SK-N-SH treated with all-trans-retinoic acid at 6 μM for 48 hours (cell line): ENCODE results near the gene ROCK2.

Source experiments
- BACH2 ChIP-seq: fragments of 250-450 bp; sonication (Bioruptor Pico); IDR thresholded peaks from 2 replicates; pipeline ENCODE4 v1.9.0; 2021; ENCODE audit warnings: mild to moderate bottlenecking, borderline replicate concordance
- GLIS3 ChIP-seq: fragments of 250-450 bp; sonication (Bioruptor Pico); IDR thresholded peaks from 2 replicates; pipeline ENCODE4 v1.5.0; 2020; ENCODE audit warnings: mild to moderate bottlenecking, moderate library complexity
- RARB ChIP-seq: fragments of 250-450 bp; sonication (Bioruptor Pico); IDR thresholded peaks from 2 replicates; pipeline ENCODE4 v1.8.0; 2021; ENCODE audit warnings: mild to moderate bottlenecking, moderate library complexity
- SNAI2 ChIP-seq: fragments of 250-450 bp; sonication (Bioruptor Pico); IDR thresholded peaks from 2 replicates; pipeline ENCODE4 v1.5.0; 2020; ENCODE audit warnings: mild to moderate bottlenecking, moderate library complexity
- TCF4 ChIP-seq: fragments of 250-450 bp; sonication (Bioruptor Pico); IDR thresholded peaks from 2 replicates; pipeline ENCODE4 v1.8.0; 2021; ENCODE audit warnings: mild to moderate bottlenecking, moderate library complexity, borderline replicate concordance
- TOX ChIP-seq: fragments of 250-450 bp; sonication (Bioruptor Pico); IDR thresholded peaks from 2 replicates; pipeline ENCODE4 v1.8.0; 2021; ENCODE audit warnings: mild to moderate bottlenecking, moderate library complexity, borderline replicate concordance
- ZC3H10 ChIP-seq: fragments of 250-450 bp; sonication (Bioruptor Pico); IDR thresholded peaks from 2 replicates; pipeline ENCODE4 v1.5.1; 2021; ENCODE audit warnings: mild to moderate bottlenecking, moderate library complexity
- ZFP30 ChIP-seq: fragments of 450-650 bp; formaldehyde crosslinking; IDR thresholded peaks from 2 replicates; pipeline ENCODE4 v1.5.0; 2022; ENCODE audit warnings: mild to moderate bottlenecking, moderate library complexity
- ZNF70 ChIP-seq: fragments of 450-650 bp; formaldehyde crosslinking; IDR thresholded peaks from 2 replicates; pipeline ENCODE4 v1.5.0; 2020; ENCODE audit warnings: mild to moderate bottlenecking, moderate library complexity
- ZNF8 ChIP-seq: fragments of 450-650 bp; formaldehyde crosslinking; IDR thresholded peaks from 2 replicates; pipeline ENCODE4 v1.5.0; 2020; ENCODE audit warnings: mild to moderate bottlenecking, moderate library complexity
- TF ChIP-seq, protein P1 (sequence below): fragments of 250-450 bp; sonication (Bioruptor Pico); IDR thresholded peaks from 2 replicates; pipeline ENCODE4 v1.8.0; 2021; ENCODE audit warnings: low read depth, mild to moderate bottlenecking, moderate library complexity, borderline replicate concordance
- TF ChIP-seq, protein P2 (sequence below): fragments of 250-450 bp; sonication (Bioruptor Pico); IDR thresholded peaks from 2 replicates; pipeline ENCODE4 v1.5.0; 2020; ENCODE audit warnings: mild to moderate bottlenecking, moderate library complexity
- TF ChIP-seq, protein P3 (sequence below): fragments of 250-450 bp; sonication (Bioruptor Pico); IDR thresholded peaks from 2 replicates; pipeline ENCODE4 v1.8.0; 2020; ENCODE audit warnings: mild to moderate bottlenecking, moderate library complexity, borderline replicate concordance

DNA sequence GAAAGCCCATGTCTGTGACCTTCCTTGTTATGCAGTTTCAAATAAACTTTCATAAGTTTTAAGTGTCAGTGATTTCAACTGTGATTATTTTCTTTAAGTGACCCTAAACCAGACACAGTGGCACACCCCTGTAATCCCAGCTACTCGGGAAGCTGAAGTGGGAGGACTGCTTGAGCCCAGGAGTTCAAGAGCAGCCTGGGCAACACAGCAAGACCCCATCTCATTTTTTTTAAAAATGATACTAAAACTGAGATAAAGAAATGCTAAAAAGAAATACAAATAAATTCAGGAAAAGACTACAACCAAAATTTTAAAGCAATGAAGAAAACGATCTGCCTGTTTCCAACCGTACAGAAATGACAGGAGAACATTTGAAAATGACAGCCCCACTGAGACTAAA is 54.2 kb downstream of the ROCK2 start:
- TF ChIP-seq, protein P1, sequence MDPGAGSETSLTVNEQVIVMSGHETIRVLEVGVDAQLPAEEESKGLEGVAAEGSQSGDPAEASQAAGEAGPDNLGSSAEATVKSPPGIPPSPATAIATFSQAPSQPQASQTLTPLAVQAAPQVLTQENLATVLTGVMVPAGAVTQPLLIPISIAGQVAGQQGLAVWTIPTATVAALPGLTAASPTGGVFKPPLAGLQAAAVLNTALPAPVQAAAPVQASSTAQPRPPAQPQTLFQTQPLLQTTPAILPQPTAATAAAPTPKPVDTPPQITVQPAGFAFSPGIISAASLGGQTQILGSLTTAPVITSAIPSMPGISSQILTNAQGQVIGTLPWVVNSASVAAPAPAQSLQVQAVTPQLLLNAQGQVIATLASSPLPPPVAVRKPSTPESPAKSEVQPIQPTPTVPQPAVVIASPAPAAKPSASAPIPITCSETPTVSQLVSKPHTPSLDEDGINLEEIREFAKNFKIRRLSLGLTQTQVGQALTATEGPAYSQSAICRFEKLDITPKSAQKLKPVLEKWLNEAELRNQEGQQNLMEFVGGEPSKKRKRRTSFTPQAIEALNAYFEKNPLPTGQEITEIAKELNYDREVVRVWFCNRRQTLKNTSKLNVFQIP (CRISPR knock-in tag) = no peak
- no peak for TF ChIP-seq TCF4 (CRISPR knock-in tag)
- TF ChIP-seq, protein P2, sequence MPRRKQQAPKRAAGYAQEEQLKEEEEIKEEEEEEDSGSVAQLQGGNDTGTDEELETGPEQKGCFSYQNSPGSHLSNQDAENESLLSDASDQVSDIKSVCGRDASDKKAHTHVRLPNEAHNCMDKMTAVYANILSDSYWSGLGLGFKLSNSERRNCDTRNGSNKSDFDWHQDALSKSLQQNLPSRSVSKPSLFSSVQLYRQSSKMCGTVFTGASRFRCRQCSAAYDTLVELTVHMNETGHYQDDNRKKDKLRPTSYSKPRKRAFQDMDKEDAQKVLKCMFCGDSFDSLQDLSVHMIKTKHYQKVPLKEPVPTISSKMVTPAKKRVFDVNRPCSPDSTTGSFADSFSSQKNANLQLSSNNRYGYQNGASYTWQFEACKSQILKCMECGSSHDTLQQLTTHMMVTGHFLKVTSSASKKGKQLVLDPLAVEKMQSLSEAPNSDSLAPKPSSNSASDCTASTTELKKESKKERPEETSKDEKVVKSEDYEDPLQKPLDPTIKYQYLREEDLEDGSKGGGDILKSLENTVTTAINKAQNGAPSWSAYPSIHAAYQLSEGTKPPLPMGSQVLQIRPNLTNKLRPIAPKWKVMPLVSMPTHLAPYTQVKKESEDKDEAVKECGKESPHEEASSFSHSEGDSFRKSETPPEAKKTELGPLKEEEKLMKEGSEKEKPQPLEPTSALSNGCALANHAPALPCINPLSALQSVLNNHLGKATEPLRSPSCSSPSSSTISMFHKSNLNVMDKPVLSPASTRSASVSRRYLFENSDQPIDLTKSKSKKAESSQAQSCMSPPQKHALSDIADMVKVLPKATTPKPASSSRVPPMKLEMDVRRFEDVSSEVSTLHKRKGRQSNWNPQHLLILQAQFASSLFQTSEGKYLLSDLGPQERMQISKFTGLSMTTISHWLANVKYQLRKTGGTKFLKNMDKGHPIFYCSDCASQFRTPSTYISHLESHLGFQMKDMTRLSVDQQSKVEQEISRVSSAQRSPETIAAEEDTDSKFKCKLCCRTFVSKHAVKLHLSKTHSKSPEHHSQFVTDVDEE = no peak
- no peak for TF ChIP-seq ZFP30 (CRISPR knock-in tag)
- TF ChIP-seq GLIS3 = no peak
- TF ChIP-seq RARB (CRISPR knock-in tag) = no peak
- TF ChIP-seq ZNF70 = no peak
- TF ChIP-seq BACH2 (CRISPR knock-in tag) = no peak
- no peak for TF ChIP-seq TOX (CRISPR knock-in tag)
- no peak for TF ChIP-seq ZC3H10 (CRISPR knock-in tag)
- TF ChIP-seq, protein P3, sequence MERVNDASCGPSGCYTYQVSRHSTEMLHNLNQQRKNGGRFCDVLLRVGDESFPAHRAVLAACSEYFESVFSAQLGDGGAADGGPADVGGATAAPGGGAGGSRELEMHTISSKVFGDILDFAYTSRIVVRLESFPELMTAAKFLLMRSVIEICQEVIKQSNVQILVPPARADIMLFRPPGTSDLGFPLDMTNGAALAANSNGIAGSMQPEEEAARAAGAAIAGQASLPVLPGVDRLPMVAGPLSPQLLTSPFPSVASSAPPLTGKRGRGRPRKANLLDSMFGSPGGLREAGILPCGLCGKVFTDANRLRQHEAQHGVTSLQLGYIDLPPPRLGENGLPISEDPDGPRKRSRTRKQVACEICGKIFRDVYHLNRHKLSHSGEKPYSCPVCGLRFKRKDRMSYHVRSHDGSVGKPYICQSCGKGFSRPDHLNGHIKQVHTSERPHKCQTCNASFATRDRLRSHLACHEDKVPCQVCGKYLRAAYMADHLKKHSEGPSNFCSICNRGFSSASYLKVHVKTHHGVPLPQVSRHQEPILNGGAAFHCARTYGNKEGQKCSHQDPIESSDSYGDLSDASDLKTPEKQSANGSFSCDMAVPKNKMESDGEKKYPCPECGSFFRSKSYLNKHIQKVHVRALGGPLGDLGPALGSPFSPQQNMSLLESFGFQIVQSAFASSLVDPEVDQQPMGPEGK (CRISPR knock-in tag) = no peak
- no peak for TF ChIP-seq ZNF8 (CRISPR knock-in tag)
- TF ChIP-seq SNAI2 (CRISPR knock-in tag) = no peak
